A549 (cell line): ENCODE results near the gene WDR20. TPM values are rescaled to one million over a fixed set of nuclear protein-coding genes. Genes with fewer than 3 reads are reported as not detected.

Experiments used
- ATAC-seq, 2 experiments: fragments of 200-7000 bp in 1 of 2; fragments of >200 bp in 1 of 2; cut with Nextera tagmentation in 1 of 2; cut with Tn5 transposase in 1 of 2; 3 replicates each; pipeline versions ENCODE4 v1.8.0 to v1.9.1; 2018 to 2020; ENCODE audit warnings: mild to moderate bottlenecking in 1 of 2, moderate library complexity in 1 of 2
- CTCF ChIA-PET: fragments of 300-600 bp; sonication (Branson Sonifier 250); formaldehyde crosslinking; extraction: SDS; loops from one replicate; lab custom pipeline; 2021; ENCODE audit warnings: antibody characterized with exemption, inconsistent platforms; lab: Yijun Ruan, JAX
- POLR2A ChIA-PET: fragments of 350-600 bp; formaldehyde crosslinking; extraction: SDS; loops from one replicate; lab custom pipeline; 2021; ENCODE audit warnings: antibody characterized with exemption, inconsistent platforms; lab: Yijun Ruan, JAX
- DNase-seq, 2 experiments: peaks; one replicate each; pipeline versions ENCODE4 v3.0.0 to v3.0.0-alpha.2; 2011 to 2016; ENCODE audit warnings: low read depth in 1 of 2, low spot score in 1 of 2
- FAIRE-seq: peaks from 2 replicates; lab custom pipeline; 2011; peaks lifted over from hg19 to GRCh38; lab: Jason Lieb, UNC
- H3K27ac ChIP-seq, 2 experiments: fragments of >200 bp; sonication (Bioruptor Twin); formaldehyde crosslinking; 3 replicates each; pipeline ENCODE4 v1.5.1; 2016 to 2017
- H3K4me1 ChIP-seq: fragments of >200 bp; sonication (Bioruptor Twin); formaldehyde crosslinking; 3 replicates; pipeline ENCODE4 v1.6.1; 2016
- H3K4me2 ChIP-seq: fragments of >200 bp; sonication (Bioruptor Twin); formaldehyde crosslinking; 3 replicates; pipeline ENCODE4 v1.6.1; 2016
- H3K4me3 ChIP-seq: fragments of >200 bp; sonication (Bioruptor Twin); formaldehyde crosslinking; 3 replicates; pipeline ENCODE4 v1.5.1; 2016
- H3K9me3 ChIP-seq: fragments of >200 bp; sonication (Bioruptor Twin); formaldehyde crosslinking; 3 replicates; pipeline ENCODE4 v1.6.1; 2016
- BHLHE40 ChIP-seq: IDR thresholded peaks from 2 replicates; pipeline ENCODE4 v1.6.1; 2012; ENCODE audit warnings: low read depth, low read length, inconsistent platforms
- CBX2 ChIP-seq: fragments of 200-600 bp; sonication (generic); IDR thresholded peaks from 2 replicates; pipeline ENCODE4 v1.6.1; 2016; ENCODE audit warnings: low read depth, mild to moderate bottlenecking, borderline replicate concordance
- CEBPB ChIP-seq, 2 experiments: fragments of >200 bp in 1 of 2; sonication (Bioruptor Twin) in 1 of 2; formaldehyde crosslinking in 1 of 2; IDR thresholded peaks; 2 replicates each; pipeline ENCODE4 v1.6.1; 2012 to 2016
- CHD4 ChIP-seq: fragments of 200-600 bp; sonication (generic); IDR thresholded peaks from 2 replicates; pipeline ENCODE4 v1.6.1; 2016; ENCODE audit warnings: antibody characterized with exemption, mild to moderate bottlenecking, borderline replicate concordance
- EHF ChIP-seq: fragments of 250-450 bp; sonication (Bioruptor Pico); IDR thresholded peaks from 2 replicates; pipeline ENCODE4 v1.5.0; 2020; ENCODE audit warnings: mild to moderate bottlenecking
- EP300 ChIP-seq, 2 experiments: fragments of >200 bp; sonication (Bioruptor Twin); formaldehyde crosslinking; IDR thresholded peaks; 2 replicates in 1 of 2; 3 replicates in 1 of 2; pipeline ENCODE4 v1.6.1; 2016 to 2017
- ESRRA ChIP-seq: fragments of 150-350 bp; IDR thresholded peaks from 2 replicates; pipeline ENCODE4 v1.6.1; 2014; ENCODE audit warnings: mild to moderate bottlenecking, low read length, borderline replicate concordance
- FOXS1 ChIP-seq: fragments of 250-450 bp; sonication (Bioruptor Pico); IDR thresholded peaks from 2 replicates; pipeline ENCODE4 v1.5.0; 2020; ENCODE audit warnings: mild to moderate bottlenecking, moderate library complexity
- GATA3 ChIP-seq: IDR thresholded peaks from 2 replicates; pipeline ENCODE4 v1.6.1; 2012; ENCODE audit warnings: borderline replicate concordance
- HOXB5 ChIP-seq: fragments of 250-450 bp; sonication (Bioruptor Pico); IDR thresholded peaks from 2 replicates; pipeline ENCODE4 v1.5.0; 2020; ENCODE audit warnings: mild to moderate bottlenecking, moderate library complexity
- KDM5A ChIP-seq: fragments of 200-600 bp; sonication (generic); IDR thresholded peaks from 2 replicates; pipeline ENCODE4 v1.6.1; 2016; ENCODE audit warnings: antibody characterized with exemption, mild to moderate bottlenecking
- MAX ChIP-seq: IDR thresholded peaks from 2 replicates; pipeline ENCODE4 v1.6.1; 2012
- MAZ ChIP-seq: fragments of 150-350 bp; IDR thresholded peaks from 2 replicates; pipeline ENCODE4 v1.6.1; 2014; ENCODE audit warnings: antibody characterized with exemption, low read depth, low read length, borderline replicate concordance
- PHF8 ChIP-seq: fragments of 200-600 bp; sonication (generic); IDR thresholded peaks from 2 replicates; pipeline ENCODE4 v1.6.1; 2016; ENCODE audit warnings: low read depth, mild to moderate bottlenecking, antibody characterized with exemption, moderate library complexity, borderline replicate concordance
- POLR2A ChIP-seq: IDR thresholded peaks from 2 replicates; pipeline ENCODE4 v1.6.1; 2012; ENCODE audit warnings: mild to moderate bottlenecking, low read length
- POLR2AphosphoS2 ChIP-seq: conservative IDR thresholded peaks from 2 replicates; pipeline ENCODE4 v1.6.1; 2012; ENCODE audit warnings: low read length, improper control_type of control experiment, inconsistent platforms
- RARB ChIP-seq: fragments of 250-450 bp; sonication (Bioruptor Pico); IDR thresholded peaks from 2 replicates; pipeline ENCODE4 v1.8.0; 2021; ENCODE audit warnings: mild to moderate bottlenecking, moderate library complexity
- RCOR1 ChIP-seq: fragments of 150-350 bp; IDR thresholded peaks from 2 replicates; pipeline ENCODE4 v1.6.1; 2014; ENCODE audit warnings: antibody characterized with exemption, low read length, low read depth
- ZNF302 ChIP-seq: fragments of 250-450 bp; sonication (Bioruptor Pico); IDR thresholded peaks from 2 replicates; pipeline ENCODE4 v1.9.0; 2021; ENCODE audit warnings: inconsistent platforms, mild to moderate bottlenecking, moderate library complexity
- WGBS: methylation state at CpG from one replicate; pipeline ENCODE4 v1.1.6; 2017; ENCODE audit errors: missing lambda C conversion rate; 5-methylcytosine and 5-hydroxymethylcytosine counted together
- polyA plus RNA-seq, 4 experiments: library from polyadenylated mRNA; depleted of rRNA in 3 of 4; stranded (reverse); fragments of >200 nt; fragmentation: RNase III in 1 of 4; extraction: RNeasy Plus Mini Kit Qiagen cat#74134 plus additional on column Dnase treatment in 1 of 4; gene quantifications; 2 replicates in 3 of 4; 3 replicates in 1 of 4; pipeline ENCODE4 v1.2.3, GENCODE V29; 2011 to 2017
- TF ChIP-seq, protein P1 (sequence below): fragments of >200 bp; sonication (Bioruptor Twin); formaldehyde crosslinking; IDR thresholded peaks from 2 replicates; pipeline ENCODE4 v1.6.1; 2016
- TF ChIP-seq, protein P2 (sequence below): fragments of 250-450 bp; sonication (Bioruptor Pico); IDR thresholded peaks from 2 replicates; pipeline ENCODE4 v1.5.0; 2021; ENCODE audit warnings: mild to moderate bottlenecking, moderate library complexity, borderline replicate concordance
- TF ChIP-seq, protein P3 (sequence below): IDR thresholded peaks from 2 replicates; pipeline ENCODE4 v1.6.1; 2012; ENCODE audit warnings: low read depth, borderline replicate concordance
- TF ChIP-seq, protein P4 (sequence below): IDR thresholded peaks from 2 replicates; pipeline ENCODE4 v1.6.1; 2012

Gene WDR20
- polyA plus RNA-seq, 2 of the 4 experiments (the other 2 are of a cell fraction), result 19.5 to 20.6 TPM

- Histone ChIP-seq H3K27ac (no peak overlapping the region), H3K4me2 (no peak overlapping the region), H3K4me1 (no peaks in the 10 kb centered on the region), H3K9me3 (no peaks in the 10 kb centered on the region), H3K4me3 (no peak overlapping the region)
- TF ChIP-seq CBX2 (no peak), PHF8 (no peak)
- no peak for DNase-seq
- ATAC-seq, result no peak
- ChIA-PET POLR2A (no interaction called here), CTCF (interaction anchor here (1.0 to 4.3 kb wide), 3 partner anchors 12 to 69 kb away, joined by 3 to 31 read pairs (median 3); no protein-coding TSS in a partner anchor)
- no peak for FAIRE-seq
- whole genome bisulfite sequencing, result 85% methylated on average over 9 of the region's 9 CpGs
Observed at GRCh38 chr14:102246071-102246470, 106.4 kb downstream of the WDR20 start.

GRCh38 chr14:102248121-102248520 is 108.4 kb downstream of the WDR20 start:
- 83% methylated on average over 8 of the region's 8 CpGs for WGBS
- Histone ChIP-seq H3K9me3 (no peaks in the 10 kb centered on the region), H3K4me1 (no peaks in the 10 kb centered on the region), H3K4me3 (no peak overlapping the region), H3K27ac (no peak overlapping the region), H3K4me2 (no peak overlapping the region)
- TF ChIP-seq FOXS1 (no peak), MAX (no peak), CEBPB (IDR thresholded peaks at IDR 0.05) (no peak), KDM5A (no peak), RCOR1 (no peak), RARB (no peak), POLR2AphosphoS2 (no peak), EP300 (IDR thresholded peaks at IDR 0.05) (no peak)
- TF ChIP-seq, protein P1, sequence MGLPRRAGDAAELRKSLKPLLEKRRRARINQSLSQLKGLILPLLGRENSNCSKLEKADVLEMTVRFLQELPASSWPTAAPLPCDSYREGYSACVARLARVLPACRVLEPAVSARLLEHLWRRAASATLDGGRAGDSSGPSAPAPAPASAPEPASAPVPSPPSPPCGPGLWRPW, result no peak
- TF ChIP-seq, protein P2, sequence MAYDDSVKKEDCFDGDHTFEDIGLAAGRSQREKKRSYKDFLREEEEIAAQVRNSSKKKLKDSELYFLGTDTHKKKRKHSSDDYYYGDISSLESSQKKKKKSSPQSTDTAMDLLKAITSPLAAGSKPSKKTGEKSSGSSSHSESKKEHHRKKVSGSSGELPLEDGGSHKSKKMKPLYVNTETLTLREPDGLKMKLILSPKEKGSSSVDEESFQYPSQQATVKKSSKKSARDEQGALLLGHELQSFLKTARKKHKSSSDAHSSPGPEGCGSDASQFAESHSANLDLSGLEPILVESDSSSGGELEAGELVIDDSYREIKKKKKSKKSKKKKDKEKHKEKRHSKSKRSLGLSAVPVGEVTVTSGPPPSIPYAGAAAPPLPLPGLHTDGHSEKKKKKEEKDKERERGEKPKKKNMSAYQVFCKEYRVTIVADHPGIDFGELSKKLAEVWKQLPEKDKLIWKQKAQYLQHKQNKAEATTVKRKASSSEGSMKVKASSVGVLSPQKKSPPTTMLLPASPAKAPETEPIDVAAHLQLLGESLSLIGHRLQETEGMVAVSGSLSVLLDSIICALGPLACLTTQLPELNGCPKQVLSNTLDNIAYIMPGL (CRISPR knock-in tag), result no peak
- TF ChIP-seq, protein P3, sequence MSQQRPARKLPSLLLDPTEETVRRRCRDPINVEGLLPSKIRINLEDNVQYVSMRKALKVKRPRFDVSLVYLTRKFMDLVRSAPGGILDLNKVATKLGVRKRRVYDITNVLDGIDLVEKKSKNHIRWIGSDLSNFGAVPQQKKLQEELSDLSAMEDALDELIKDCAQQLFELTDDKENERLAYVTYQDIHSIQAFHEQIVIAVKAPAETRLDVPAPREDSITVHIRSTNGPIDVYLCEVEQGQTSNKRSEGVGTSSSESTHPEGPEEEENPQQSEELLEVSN, result no peak
- no peak for DNase-seq
- ATAC-seq, result no peak
- POLR2A ChIA-PET, result no interaction called here
- CTCF ChIA-PET, result interaction anchor here (2.2 to 4.3 kb wide), 2 partner anchors 12 to 67 kb away, joined by 6 to 31 read pairs; no protein-coding TSS in a partner anchor
- no peak for FAIRE-seq

DNA sequence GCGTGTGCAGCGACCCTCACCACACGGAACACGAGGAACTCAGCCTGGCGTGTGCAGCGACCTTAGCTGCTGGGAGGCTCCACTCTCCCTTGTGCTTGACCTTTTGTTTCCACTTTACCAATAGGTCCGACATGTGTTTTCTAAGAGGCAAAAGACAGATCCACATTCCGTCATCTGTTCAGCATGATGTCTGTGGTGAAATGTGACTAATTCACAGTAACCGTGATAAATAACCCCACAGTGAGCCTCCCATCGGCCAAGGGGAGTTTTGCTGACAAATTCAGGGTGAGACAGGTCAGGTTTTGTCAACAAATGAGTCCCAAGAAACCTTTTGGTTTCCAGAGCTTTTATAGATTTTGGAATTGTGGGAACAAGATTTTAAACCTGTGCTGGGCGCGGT is 109.3 kb downstream of the WDR20 start:
- DNase-seq (no peak), FAIRE-seq (no peak)
- H3K4me2 ChIP-seq, result no peak overlapping the region

More for the DNA sequence above, 109.3 kb downstream of the WDR20 start:
- no peak for TF ChIP-seq HOXB5
- TF ChIP-seq CHD4, result no peak
- TF ChIP-seq KDM5A, result no peak
- TF ChIP-seq MAZ, result no peak
- TF ChIP-seq CEBPB (IDR thresholded peaks at IDR 0.05), result no peak
- TF ChIP-seq MAX, result no peak
- TF ChIP-seq EP300 (IDR thresholded peaks at IDR 0.05), result no peak
- TF ChIP-seq, protein P2 (CRISPR knock-in tag), result no peak
- TF ChIP-seq GATA3, result no peak
- TF ChIP-seq POLR2A, result no peak
- TF ChIP-seq, protein P4, sequence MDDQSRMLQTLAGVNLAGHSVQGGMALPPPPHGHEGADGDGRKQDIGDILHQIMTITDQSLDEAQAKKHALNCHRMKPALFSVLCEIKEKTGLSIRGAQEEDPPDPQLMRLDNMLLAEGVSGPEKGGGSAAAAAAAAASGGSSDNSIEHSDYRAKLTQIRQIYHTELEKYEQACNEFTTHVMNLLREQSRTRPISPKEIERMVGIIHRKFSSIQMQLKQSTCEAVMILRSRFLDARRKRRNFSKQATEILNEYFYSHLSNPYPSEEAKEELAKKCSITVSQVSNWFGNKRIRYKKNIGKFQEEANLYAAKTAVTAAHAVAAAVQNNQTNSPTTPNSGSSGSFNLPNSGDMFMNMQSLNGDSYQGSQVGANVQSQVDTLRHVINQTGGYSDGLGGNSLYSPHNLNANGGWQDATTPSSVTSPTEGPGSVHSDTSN, result no peak
- TF ChIP-seq RARB, result no peak
- no peak for TF ChIP-seq ESRRA
- TF ChIP-seq ZNF302 (CRISPR knock-in tag), result no peak
- no peak for TF ChIP-seq BHLHE40
- no peak for TF ChIP-seq EHF (CRISPR knock-in tag)
- Histone ChIP-seq H3K27ac (no peak overlapping the region), H3K4me3 (no peak overlapping the region), H3K4me1 (no peaks in the 10 kb centered on the region), H3K9me3 (no peaks in the 10 kb centered on the region)
- POLR2A ChIA-PET, result interaction anchor here (0.7 kb wide), 1 partner anchor 650 kb away, joined by 3 read pairs; no protein-coding TSS in a partner anchor
- CTCF ChIA-PET, result interaction anchor here (0.6 to 4.3 kb wide), 5 partner anchors 11 to 66 kb away, joined by 3 to 31 read pairs (median 3); no protein-coding TSS in a partner anchor
- 84% methylated on average over 12 of the region's 12 CpGs for WGBS
- no peak for ATAC-seq
